Stimulated activated CD8-positive, alpha-beta memory T cell treated with anti-CD3 and anti-CD28 coated beads, Interleukin-4, amount 100 ng/mL, for 1 hour (primary cell): ENCODE measurements around the gene CYFIP2.

Experiments used
- DNase-seq, 2 donors: peaks; one replicate each; pipeline ENCODE4 v3.0.0-alpha.2; 2020; ENCODE audit warnings: low read depth in 2 of 2, low spot score in 1 of 2

The CYFIP2 gene

GRCh38 chr5:157352756-157353340 lies 86.9 kb downstream of the CYFIP2 start:
- no peak for DNase-seq

- DNase-seq = no peak
Measured at GRCh38 chr5:157354800-157355199, 88.9 kb downstream of the CYFIP2 start.

GRCh38 chr5:157356576-157356975 lies 90.7 kb downstream of the CYFIP2 start:
- no peak for DNase-seq

- no peak for DNase-seq
Measured at GRCh38 chr5:157357823-157358222, 91.9 kb downstream of the CYFIP2 start.

- no peak for DNase-seq
Measured at GRCh38 chr5:157358871-157359270, 92.9 kb downstream of the CYFIP2 start.

GRCh38 chr5:157359356-157360055 lies 93.6 kb downstream of the CYFIP2 start:
- DNase-seq = no peak

- no peak for DNase-seq
Measured at GRCh38 chr5:157362012-157362411, 96.1 kb downstream of the CYFIP2 start.

GRCh38 chr5:157362502-157362901 lies 96.6 kb downstream of the CYFIP2 start:
- DNase-seq = no peak

- DNase-seq = no peak
Measured at GRCh38 chr5:157362982-157363381, 97.1 kb downstream of the CYFIP2 start.

- no peak for DNase-seq
Measured at GRCh38 chr5:157365732-157366131, 99.8 kb downstream of the CYFIP2 start.

GRCh38 chr5:157366741-157367674 lies 101.1 kb downstream of the CYFIP2 start:
- no peak for DNase-seq

- no peak for DNase-seq
Measured at GRCh38 chr5:157369507-157369906, 103.6 kb downstream of the CYFIP2 start.

GRCh38 chr5:157370967-157371366 lies 105.0 kb downstream of the CYFIP2 start:
- DNase-seq = no peak

GRCh38 chr5:157371655-157372471 lies 105.9 kb downstream of the CYFIP2 start:
- no peak for DNase-seq

GRCh38 chr5:157372472-157372822 lies 106.5 kb downstream of the CYFIP2 start:
- DNase-seq = no peak

GRCh38 chr5:157378509-157378908 lies 112.6 kb downstream of the CYFIP2 start:
- DNase-seq = no peak

- DNase-seq = no peak
Measured at GRCh38 chr5:157379983-157380382, 114.1 kb downstream of the CYFIP2 start.

- DNase-seq = no peak
Measured at GRCh38 chr5:157381746-157382145, 115.8 kb downstream of the CYFIP2 start.

GRCh38 chr5:157382996-157383800 lies 117.3 kb downstream of the CYFIP2 start:
- no peak for DNase-seq

GRCh38 chr5:157384971-157385709 lies 119.2 kb downstream of the CYFIP2 start:
- DNase-seq = no peak
